Hematopoietic multipotent progenitor cell treated with erythropoietin and hydrocortisone succinate and interleukin-3 and kit ligand, for 17 days (in vitro differentiated cells): ENCODE results near the gene CREBBP.
A peak's percentile ranks its signal among the peaks of the same experiment; 100 is the strongest.

Source experiments
- DNase-seq: peaks from one replicate; pipeline ENCODE4 v3.0.0-alpha.2; 2015; ENCODE audit warnings: low spot score

CREBBP gene

DNA sequence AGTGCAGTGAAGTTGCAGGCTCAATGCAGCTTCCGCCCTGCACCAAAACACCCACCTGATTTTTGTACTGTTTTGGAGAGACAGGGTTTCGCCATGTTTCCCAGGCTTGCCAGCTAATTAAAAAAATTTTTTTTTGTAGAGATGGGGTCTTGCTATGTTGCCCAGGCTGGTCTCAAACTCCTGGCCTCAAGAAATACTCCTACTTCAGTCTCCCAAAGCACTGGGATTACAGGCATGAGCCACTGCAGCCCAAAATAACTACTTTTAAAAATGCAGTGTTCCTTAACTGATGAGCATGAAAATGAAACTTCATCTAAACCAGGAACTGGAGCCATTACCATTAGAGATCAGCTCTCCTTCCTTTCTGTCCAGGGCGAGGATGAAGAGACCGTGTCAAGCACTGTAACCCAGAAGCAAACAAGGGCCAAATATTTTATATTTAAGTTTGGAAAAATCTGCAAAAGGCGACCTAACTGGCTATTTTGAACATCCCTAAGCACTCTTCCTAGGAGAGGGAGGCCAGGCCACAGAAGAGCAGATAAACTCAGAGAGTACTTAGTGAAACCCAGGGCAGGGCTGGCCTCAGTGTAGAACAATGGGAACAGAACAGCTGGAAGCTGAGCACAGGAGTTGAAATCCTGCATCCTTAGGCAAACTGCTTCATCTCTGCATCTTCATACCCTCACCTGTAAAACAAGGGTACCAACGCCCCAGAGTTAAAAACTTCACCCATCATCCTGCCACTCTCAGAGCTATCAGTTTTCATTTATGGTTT lies 24.0 kb downstream of the CREBBP start:
- no peak for DNase-seq

DNA sequence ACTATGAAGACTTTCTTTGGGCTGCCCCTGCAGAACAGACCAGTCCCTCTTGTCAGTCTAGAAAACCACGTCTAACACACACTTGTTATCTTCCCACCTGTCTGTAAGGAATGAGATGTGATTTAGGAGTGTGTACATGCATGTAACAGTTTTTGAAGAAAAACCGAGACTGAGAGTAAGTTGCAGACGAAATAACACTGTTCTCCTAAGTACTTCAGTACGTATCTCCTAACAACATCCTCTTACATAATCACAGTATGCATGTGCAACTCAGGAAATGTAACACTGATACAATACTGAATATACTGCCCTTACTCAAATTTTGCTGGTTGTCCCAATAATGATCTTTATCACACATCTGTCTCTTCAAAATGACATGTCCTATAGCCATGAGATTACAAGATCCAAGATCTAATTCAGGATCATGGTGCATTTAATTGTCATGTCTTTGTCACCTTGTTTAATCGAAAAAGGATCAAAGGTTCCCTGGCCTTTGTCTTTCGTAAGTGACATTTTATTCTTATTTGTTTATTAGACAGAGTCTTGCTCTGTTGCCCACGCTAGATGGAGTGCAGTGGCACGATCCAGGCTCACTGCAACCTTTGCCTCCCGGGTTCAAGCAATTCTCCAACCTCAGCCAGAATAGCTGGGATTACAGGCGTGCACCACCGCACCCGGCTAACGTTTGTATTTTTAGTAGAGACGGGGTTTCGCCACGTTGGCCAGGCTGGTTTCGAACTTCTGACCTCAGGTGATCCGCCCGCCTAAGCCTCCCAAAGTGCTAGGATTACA lies 25.6 kb downstream of the CREBBP start:
- no peak for DNase-seq

DNA sequence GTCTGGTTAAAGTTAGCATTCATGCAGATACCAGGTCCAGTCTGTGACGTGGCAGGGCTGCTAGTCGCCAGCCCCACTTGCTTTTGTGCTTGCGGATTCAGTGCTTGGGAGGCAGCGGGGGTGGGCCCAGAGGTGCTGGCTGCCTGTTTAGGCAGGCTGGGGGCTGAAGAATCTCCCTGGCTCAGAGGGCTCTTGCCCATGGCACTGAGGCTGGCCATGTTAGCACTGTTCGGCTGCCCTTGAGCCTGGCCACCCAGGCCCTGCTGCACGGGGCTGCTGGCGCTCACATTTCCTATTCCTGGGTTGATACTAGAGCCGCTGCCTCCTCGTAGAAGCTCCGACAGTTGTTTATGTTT lies 30.0 kb downstream of the CREBBP start:
- no peak for DNase-seq

DNA sequence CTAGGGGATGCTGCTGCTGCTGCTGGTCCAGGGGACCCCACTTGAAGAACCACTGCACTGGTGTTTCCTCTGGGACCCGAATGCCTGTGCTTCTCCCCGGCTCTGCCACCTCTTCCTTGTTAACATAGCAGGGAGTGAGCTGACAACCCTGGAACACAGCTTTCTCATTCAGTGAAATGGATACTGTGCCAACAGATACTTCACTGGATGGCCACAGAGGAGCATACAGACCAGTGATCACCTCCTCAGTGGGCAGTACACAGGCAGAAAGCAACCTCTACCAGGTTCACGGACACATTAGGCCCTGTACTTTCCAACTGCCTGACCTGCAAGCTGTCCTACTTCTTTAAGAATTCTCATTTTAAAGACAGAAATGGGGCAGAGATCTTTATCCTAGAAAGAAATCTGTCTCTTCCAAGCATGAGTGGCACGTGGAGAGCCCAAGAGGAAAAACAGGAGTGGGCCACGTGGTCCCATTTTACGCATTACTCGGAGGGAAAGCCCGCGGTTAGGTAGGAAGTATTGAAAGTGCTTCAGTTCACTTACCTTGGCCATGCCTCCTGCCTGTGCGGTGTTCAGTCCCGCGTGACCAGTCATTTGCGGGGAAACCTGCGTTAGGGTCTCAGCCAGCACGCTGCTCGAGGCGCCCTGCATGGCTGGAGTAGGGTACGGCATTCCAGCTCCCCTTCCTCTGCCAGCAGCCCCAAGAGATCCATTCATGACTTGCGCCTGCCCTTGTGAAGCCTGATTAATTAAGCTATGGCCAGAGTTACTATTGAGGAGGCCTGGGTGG lies 30.6 kb downstream of the CREBBP start:
- no peak for DNase-seq

DNA sequence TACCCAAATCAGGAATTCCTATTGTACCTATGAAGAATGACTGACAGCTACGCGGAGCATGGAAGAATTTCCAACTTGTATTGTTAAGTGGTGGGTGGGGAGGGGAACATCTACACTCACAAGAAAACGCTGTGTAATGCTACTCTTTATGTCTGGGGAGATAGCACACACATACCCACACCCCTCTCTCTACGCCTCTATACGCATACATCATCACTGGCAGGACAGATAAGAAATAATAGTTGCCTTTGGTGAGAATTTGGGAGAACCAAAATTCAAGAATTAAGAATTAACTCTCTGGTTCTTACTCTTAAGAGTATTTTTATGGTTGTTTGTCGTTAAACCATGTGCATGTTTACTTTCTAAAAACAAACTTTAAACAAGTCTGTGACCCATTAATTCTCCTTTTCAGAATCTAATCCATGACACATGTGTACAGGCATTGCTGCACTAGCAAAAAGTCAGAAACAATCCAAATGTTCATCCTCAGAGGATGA lies 33.9 kb downstream of the CREBBP start:
- DNase-seq: peak; percentile 72

DNA sequence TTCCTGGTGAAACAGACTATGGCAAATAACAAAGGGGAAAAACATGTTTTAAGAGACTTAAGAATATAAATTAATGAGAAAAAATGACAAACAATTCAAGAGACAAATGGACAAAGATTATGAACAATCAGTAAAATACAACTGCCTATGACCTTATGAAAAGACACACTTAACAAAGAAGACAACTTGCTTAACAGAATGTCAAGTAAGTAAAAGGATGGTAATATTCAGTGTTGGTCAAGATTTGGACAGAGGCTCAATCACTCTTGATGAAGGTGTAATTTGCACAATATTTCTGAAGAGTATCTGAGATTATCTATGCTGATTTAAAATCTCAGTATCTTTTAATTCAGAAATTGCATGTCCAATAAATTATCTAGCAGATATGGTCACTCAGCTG lies 34.4 kb downstream of the CREBBP start:
- peak; percentile 31 for DNase-seq

- DNase-seq: no peak
Measured at GRCh38 chr16:3842994-3843393, 37.5 kb downstream of the CREBBP start.

DNA sequence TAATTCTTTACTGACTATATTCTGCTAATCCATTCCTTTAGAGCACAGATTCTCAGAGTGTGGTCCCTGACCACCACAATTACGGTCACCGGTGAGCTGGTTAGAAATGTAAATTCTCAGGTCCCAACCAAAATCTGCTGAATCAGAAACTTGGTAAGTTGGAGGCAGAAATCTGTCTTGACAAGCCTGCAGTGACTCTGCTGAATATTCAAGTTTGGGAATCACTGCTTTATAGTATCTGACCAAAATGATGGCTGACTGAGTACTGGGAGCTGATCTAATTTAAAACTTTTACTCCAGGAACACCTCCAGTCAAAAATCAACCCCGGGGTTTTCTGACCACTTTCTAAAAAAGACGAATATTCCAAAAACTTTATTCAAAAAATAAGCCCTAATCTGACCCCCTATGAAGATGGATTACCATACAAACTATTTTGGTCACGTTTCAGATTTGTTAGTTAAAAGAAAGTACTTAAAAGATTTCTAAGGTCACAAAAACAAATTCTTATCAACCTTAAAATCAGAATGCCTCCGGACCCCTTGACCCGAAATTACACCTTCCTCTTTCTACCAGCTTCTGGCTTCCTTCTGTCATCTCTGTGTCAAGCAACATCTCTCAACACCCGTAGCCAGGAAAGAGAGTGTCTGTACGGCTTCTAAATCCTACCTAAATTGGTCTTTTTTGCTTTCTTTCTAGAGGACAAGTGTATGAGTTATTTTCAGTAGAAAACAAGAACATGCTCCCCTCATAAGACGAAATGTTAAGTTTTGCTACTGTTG lies 38.6 kb downstream of the CREBBP start:
- no peak for DNase-seq

- DNase-seq: no peak
Measured at GRCh38 chr16:3839402-3840184, 40.9 kb downstream of the CREBBP start.

GRCh38 chr16:3838600-3839401 lies 41.7 kb downstream of the CREBBP start:
- DNase-seq: no peak

GRCh38 chr16:3837851-3838586 lies 42.5 kb downstream of the CREBBP start:
- DNase-seq: no peak

DNA sequence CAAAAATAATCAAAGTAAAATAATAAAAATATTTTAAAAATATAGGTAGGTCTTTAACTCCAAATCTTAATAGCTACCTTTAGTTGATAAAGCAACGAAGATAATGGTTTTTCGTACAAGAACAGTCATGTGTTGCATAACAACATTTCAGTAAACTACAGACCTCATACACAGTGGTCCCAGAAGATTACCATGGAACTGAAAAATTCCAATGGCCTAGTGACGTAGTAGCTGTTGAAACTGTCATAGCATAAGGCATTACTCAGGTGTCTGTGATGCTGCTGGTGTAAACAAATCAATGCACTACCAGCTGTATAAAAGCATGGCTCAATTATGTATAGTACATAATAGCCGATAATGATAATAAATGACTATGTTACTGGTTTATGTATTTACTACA lies 43.9 kb downstream of the CREBBP start:
- DNase-seq: no peak

GRCh38 chr16:3835089-3835602 lies 45.4 kb downstream of the CREBBP start:
- no peak for DNase-seq

DNA sequence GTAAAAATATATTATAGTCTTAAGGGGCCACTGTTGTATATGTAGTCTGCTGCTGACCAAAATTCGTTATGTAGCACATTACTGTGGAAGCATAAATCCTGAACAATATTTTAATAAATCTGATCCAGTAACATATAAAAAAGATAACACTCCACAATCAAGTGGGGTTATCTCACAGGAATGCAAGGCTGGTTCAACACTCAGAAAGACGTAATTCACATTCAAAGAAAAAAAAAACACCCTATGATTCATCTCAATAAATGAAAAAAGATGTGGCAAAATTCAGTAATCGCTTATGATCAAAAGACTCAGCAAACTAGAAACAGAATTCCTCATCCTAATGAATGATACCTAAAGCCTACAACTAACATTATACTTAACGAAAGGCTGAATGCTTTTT lies 47.8 kb downstream of the CREBBP start:
- no peak for DNase-seq

- DNase-seq: no peak
Measured at GRCh38 chr16:3830625-3831254, 49.8 kb downstream of the CREBBP start.

DNA sequence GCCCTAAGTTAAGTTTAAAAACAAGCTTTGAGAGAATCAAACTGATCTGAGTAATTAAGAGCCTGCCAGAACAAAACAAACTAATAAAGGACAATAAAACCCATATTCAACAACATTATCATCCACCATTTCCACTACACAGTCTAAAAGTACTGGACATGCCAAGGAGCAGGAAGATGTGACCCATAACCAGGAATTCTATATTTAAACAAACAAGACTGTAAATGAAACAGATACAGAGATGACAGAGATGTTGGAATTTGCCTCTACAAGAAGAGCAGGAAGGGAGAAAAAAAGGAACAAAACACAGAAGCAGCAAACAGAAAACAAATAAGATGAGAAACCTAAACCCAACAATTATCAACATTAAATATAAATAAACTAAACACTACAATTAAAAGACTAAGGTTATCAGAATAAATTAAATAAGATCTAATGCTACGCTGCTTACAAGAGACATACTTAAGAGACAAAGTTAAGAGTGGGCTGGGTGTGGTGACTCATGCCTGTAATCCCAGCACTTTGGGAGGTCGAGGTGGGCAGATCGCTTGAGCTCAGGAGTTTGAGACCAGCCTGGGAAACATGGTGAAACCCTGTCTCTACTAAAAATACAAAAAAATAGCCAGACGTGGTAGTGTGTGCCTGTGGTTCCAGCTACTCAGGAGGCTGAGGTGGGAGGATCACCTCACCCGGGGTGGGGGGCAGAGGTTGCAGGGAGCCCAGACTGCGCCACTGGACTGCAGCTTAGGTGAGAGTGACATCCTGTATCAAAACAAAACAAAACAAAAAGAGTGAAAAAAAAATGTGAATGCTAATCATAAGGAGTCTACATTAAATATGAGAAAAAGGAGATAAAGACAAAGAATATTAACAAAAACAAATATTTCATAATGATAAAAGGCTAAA lies 50.6 kb downstream of the CREBBP start:
- DNase-seq: no peak

DNA sequence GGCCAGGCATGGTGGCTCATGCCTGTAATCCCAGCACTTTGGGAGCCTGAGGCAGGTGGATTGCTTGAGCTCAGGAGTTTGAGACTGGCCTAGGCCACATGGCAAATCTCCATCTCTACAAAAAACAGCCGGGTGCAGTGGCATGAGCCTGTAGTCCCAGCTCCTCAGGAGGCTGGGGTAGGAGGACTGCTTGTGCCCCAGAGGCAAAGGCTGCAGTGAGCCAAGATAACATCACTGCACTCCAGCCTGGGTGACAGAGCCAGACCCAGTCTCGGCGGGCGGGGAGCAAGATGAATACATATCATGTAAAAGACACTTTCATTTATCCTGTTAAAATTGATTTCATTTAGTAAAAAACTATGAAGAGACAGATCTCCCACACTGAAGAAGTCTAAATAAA lies 54.6 kb downstream of the CREBBP start:
- no peak for DNase-seq

GRCh38 chr16:3825103-3825502 lies 55.4 kb downstream of the CREBBP start:
- DNase-seq: no peak
